DOHH2 (cell line): Measurements from ENCODE around the gene ALG9.

Source experiments
- H3F3A ChIP-seq: fragments of 200-600 bp; sonication (generic), shearing (Covaris generic); 2 replicates; pipeline ENCODE4 v1.6.0; 2016; ENCODE audit warnings: antibody characterized with exemption, mild to moderate bottlenecking; ENCODE audit not compliant: control insufficient read depth, insufficient read depth
- H3K27ac ChIP-seq: fragments of 200-600 bp; sonication (generic); 2 replicates; pipeline ENCODE4 v1.5.1; 2014; ENCODE audit warnings: low read depth, mild to moderate bottlenecking, low read length, moderate library complexity
- H3K27me3 ChIP-seq: fragments of 200-600 bp; sonication (generic); 2 replicates; pipeline ENCODE4 v1.6.1; 2014; ENCODE audit warnings: mild to moderate bottlenecking, low read length, mixed read lengths; ENCODE audit not compliant: control insufficient read depth
- H3K36me3 ChIP-seq: fragments of 200-600 bp; sonication (generic); 2 replicates; pipeline ENCODE4 v1.6.1; 2014; ENCODE audit warnings: mild to moderate bottlenecking, low read length, moderate library complexity, mixed read lengths; ENCODE audit not compliant: control insufficient read depth
- H3K4me1 ChIP-seq: fragments of 200-600 bp; sonication (generic); 2 replicates; pipeline ENCODE4 v1.6.1; 2014; ENCODE audit warnings: mild to moderate bottlenecking, low read length, mixed read lengths; ENCODE audit not compliant: control insufficient read depth
- H3K4me2 ChIP-seq: fragments of 200-600 bp; sonication (generic); 2 replicates; pipeline ENCODE4 v1.6.0; 2014; ENCODE audit warnings: mild to moderate bottlenecking, low read length, moderate library complexity
- H3K4me3 ChIP-seq: fragments of 200-600 bp; sonication (generic); 2 replicates; pipeline ENCODE4 v1.5.1; 2014; ENCODE audit warnings: mild to moderate bottlenecking, low read length, mixed read lengths
- H3K79me2 ChIP-seq: fragments of 200-600 bp; sonication (generic); 2 replicates; pipeline ENCODE4 v1.6.1; 2014; ENCODE audit warnings: mild to moderate bottlenecking, low read length, mixed read lengths; ENCODE audit not compliant: control insufficient read depth
- H3K9me2 ChIP-seq: fragments of 200-600 bp; sonication (generic); replicated peaks from 2 replicates; pipeline ENCODE4 v1.6.1; 2014; ENCODE audit warnings: mild to moderate bottlenecking, low read length, mixed read lengths; ENCODE audit not compliant: control insufficient read depth
- H3K9me3 ChIP-seq: fragments of 200-600 bp; sonication (generic); 2 replicates; pipeline ENCODE4 v1.6.1; 2014; ENCODE audit warnings: antibody characterized with exemption, low read length, mixed read lengths; ENCODE audit not compliant: control insufficient read depth, insufficient read depth
- H4K20me1 ChIP-seq: fragments of 200-600 bp; sonication (generic); 2 replicates; pipeline ENCODE4 v1.6.0; 2014; ENCODE audit warnings: low read depth, mild to moderate bottlenecking, antibody characterized with exemption, low read length, moderate library complexity; ENCODE audit not compliant: control insufficient read depth, insufficient read depth
- CTCF ChIP-seq: fragments of 200-600 bp; sonication (generic); IDR thresholded peaks from one replicate; pipeline ENCODE4 v1.5.1; 2014; ENCODE audit warnings: antibody characterized with exemption, mild to moderate bottlenecking, low read depth, low read length; ENCODE audit not compliant: poor library complexity, severe bottlenecking
- EZH2phosphoT487 ChIP-seq: fragments of 200-600 bp; sonication (generic); IDR thresholded peaks from 2 replicates; pipeline ENCODE4 v1.6.1; 2017; ENCODE audit warnings: borderline replicate concordance, mild to moderate bottlenecking, antibody characterized with exemption, low read length, moderate library complexity, mixed read lengths

The ALG9 gene

GRCh38 chr11:111743700-111744099, 127.7 kb downstream of the ALG9 start:
- Histone ChIP-seq H3K4me3 (no peak overlapping the region), H3K9me2 (no peaks in the 10 kb centered on the region), H3K27ac (no peak overlapping the region), H3K79me2 (no peaks in the 10 kb centered on the region), H3K36me3 (peaks cover 82% of the 10 kb centered on the region), H3K27me3 (no peaks in the 10 kb centered on the region), H3K9me3 (no peaks in the 10 kb centered on the region), H3K4me1 (no peaks in the 10 kb centered on the region), H3K4me2 (no peak overlapping the region), H3F3A (no peaks in the 10 kb centered on the region), H4K20me1 (no peaks in the 10 kb centered on the region)
- TF ChIP-seq CTCF (no peak), EZH2phosphoT487 (no peak)

GRCh38 chr11:111741751-111742150, 129.6 kb downstream of the ALG9 start:
- peaks cover 73% of the 10 kb centered on the region for H3K36me3 ChIP-seq
- H4K20me1 ChIP-seq, result no peaks in the 10 kb centered on the region
- H3K4me1 ChIP-seq, result no peaks in the 10 kb centered on the region

GRCh38 chr11:111739299-111739698, 132.1 kb downstream of the ALG9 start:
- Histone ChIP-seq H3K4me3 (no peak overlapping the region), H3K4me2 (no peak overlapping the region), H3K79me2 (no peaks in the 10 kb centered on the region), H3K4me1 (no peaks in the 10 kb centered on the region), H3K36me3 (peaks cover 52% of the 10 kb centered on the region), H3K27me3 (no peaks in the 10 kb centered on the region), H3K9me3 (no peaks in the 10 kb centered on the region), H3K27ac (no peak overlapping the region), H4K20me1 (no peaks in the 10 kb centered on the region), H3F3A (no peaks in the 10 kb centered on the region), H3K9me2 (no peaks in the 10 kb centered on the region)
- no peak for TF ChIP-seq EZH2phosphoT487
- TF ChIP-seq CTCF, result no peak

More at GRCh38 chr11:111741751-111742150, 129.6 kb downstream of the ALG9 start:
- no peaks in the 10 kb centered on the region for H3F3A ChIP-seq
- no peaks in the 10 kb centered on the region for H3K79me2 ChIP-seq
- no peak overlapping the region for H3K27ac ChIP-seq
- H3K27me3 ChIP-seq, result no peaks in the 10 kb centered on the region
- no peak overlapping the region for H3K4me2 ChIP-seq
- TF ChIP-seq EZH2phosphoT487, result no peak
- no peak for TF ChIP-seq CTCF
- no peaks in the 10 kb centered on the region for H3K9me2 ChIP-seq
- H3K4me3 ChIP-seq, result no peak overlapping the region
- no peaks in the 10 kb centered on the region for H3K9me3 ChIP-seq
